NCI-H345 (cell line): ENCODE measurements around the gene BBC3.

Experiments used
- DNase-seq: peaks from one replicate; lab custom pipeline; 2025; lab: John Stamatoyannopoulos, UW

The BBC3 gene

DNA sequence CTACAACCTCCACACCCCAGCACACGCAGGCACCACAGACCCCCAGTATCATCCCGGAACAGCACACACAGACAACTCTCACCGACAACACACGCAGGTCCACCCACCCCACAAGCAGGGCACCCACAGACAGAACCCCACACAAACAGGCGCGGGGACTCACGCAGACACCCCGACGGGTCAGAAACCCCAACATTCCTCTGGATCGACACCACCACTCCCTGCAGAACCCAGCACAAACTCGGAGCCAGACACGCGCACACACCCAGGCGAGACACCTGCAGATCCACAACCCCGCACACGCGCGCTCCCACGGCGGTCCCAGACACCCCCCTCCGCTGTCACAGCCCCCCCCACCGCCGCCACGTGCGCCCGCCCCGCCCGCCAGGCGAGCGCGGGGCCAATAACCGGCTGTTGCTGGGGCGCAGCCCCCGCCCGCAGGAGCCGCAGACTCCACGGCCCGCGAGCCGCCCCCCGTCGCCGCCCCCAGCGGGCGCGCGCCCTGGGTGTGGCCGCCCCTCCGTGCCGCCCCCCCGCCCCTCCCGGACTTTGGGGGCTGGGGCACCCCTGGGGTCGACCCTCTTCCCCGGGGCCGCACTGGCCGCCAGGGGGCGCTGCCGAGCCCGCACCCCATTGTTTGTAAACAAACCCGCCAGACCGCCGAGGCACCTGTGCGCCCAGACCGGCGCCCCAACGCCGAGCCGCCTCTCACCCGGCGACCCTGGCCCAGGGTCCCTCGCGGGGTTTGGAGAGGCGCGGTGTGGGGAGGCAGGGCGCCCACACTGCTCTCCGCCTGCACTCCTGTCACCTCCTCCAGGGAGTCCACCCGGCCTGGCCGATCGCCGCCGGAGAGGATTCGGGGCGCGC lies 712 bp downstream of the BBC3 start:
- no peak for DNase-seq

DNA sequence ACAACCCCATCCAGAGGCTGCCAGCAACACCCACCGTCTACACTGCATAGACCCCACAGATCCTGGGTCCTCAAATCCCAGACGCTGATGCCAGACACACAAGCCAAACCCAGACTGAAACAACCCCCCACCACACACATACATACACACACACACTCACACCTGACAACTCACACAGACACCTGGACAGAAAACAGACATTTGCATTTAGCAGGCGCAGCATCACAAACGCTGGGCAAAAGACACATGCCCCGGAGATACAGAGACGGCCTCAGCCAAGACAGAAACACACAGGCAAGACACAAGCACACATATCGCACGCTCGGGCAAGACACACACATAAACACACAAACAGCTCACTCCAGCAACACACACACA lies 1.3 kb downstream of the BBC3 start:
- no peak for DNase-seq

DNA sequence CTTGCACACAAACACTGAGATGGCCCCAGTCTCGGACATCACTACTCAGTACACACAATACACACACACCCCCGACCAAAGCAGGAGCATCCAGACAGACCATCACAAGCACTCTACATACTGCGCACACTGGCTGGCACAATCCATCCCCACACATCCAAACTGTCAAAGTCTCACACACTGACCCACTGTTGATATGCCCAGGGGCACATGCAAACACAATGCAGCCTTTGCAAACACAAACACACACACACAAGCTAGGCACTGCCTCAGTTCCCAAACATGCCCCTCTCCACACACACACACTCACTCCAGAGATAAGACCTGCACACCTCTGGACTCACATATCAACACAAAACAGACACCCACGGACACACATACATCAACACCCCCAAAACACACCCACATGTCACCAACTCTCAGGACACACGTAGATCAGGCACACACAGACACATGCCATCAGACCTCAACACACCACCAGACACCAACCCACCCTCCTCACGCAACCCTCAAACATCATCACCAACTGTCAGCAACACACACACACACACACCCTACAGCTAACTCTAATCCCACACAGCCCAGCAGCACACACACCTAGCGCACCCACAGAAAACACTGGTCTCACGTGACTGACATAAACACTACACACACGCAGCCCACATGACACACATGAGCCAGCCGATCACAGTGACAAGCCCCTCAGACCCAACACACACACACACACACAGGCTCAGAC lies 1.9 kb downstream of the BBC3 start:
- no peak for DNase-seq

- DNase-seq: peak; percentile 18
Measured at GRCh38 chr19:47228168-47228936, 2.6 kb downstream of the BBC3 start.

DNA sequence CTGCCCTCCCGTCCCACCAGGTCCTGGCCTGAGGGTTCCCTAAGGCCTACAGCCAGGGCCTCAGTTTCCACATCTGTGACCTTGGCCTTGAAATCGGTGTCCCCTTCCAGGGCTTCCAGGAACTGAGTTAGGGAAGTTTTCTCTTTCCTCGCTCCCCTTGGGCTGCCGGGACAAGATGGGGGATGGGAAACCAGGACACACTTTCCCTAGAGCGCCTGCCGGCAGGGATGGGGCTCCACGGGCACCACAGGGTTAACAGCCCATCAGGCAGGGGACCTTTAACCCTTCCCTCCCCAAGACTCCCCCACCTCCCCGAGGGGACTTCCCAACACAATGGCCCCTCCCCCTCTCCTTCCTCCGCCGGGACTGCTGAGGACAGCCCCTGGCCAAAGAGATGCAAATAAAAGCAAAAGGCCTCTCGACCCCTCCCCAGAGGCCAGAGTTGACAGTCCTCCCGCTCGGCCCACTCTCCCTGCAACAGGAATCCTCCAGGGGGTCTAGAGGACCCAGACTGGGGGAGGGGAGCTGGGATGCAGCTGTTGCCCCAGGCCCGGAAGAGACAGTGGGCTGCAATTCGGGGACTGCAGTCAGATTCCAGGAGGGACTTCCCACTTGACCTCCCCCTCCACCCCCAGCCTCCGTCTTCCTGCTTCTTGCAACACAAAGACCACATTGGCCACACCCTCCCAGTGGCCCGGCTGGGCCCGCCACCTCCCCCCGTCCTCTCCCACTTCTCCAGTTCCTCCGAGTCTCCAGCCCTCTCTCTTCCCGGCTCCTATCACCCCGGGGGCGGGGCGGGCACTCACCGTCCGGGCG lies 3.4 kb downstream of the BBC3 start:
- DNase-seq: peak; percentile 27

- DNase-seq: peak; percentile 25
Measured at GRCh38 chr19:47226426-47227351, 4.3 kb downstream of the BBC3 start.

- peak; percentile 84 for DNase-seq
Measured at GRCh38 chr19:47225746-47226425, 5.1 kb downstream of the BBC3 start.

DNA sequence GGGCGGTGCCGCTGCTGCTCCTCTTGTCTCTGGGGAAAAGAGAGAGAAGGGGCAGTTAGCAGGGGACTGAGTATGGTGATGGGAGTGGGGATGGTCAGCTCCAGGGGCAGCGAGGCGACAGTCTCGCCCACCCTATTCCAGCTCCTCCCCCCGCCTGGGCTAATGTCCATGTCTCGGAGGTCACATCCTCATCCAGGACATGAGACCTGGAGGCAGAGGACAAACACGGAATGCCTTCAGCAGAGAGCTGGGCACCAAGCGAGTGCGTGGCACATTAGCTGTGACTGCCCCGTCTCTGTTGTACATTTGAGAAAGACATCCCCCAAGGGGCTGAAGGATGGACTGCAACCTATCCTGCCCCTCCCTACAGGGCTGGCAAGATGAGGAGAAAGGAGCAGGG lies 9.1 kb downstream of the BBC3 start:
- no peak for DNase-seq

GRCh38 chr19:47221080-47221841 lies 9.7 kb downstream of the BBC3 start:
- DNase-seq: no peak

DNA sequence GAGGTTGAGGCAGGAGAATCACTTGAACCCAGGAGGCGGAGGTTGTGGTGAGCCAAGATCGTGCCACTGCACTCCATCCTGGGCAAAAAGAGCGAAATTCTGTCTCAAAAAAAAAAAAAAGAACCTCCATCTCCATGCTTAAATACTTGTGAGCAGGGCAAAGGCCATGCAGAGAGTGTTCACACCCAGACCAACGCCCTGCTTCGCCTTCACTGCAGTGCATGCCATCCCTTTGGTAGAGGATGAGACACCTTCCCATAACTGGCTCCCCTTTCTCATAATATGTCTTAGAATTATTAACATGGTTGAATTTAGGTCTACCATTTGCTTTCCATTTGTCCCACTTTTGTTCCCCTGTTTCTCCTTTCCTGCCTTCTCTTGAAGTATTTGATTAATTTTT lies 15.4 kb downstream of the BBC3 start:
- DNase-seq: no peak

- peak; percentile 39 for DNase-seq
Measured at GRCh38 chr19:47210689-47211316, 20.2 kb downstream of the BBC3 start.

GRCh38 chr19:47210180-47210490 lies 20.9 kb downstream of the BBC3 start:
- DNase-seq: no peak

- DNase-seq: no peak
Measured at GRCh38 chr19:47209319-47210179, 21.4 kb downstream of the BBC3 start.

GRCh38 chr19:47203254-47203653 lies 27.7 kb downstream of the BBC3 start:
- no peak for DNase-seq

DNA sequence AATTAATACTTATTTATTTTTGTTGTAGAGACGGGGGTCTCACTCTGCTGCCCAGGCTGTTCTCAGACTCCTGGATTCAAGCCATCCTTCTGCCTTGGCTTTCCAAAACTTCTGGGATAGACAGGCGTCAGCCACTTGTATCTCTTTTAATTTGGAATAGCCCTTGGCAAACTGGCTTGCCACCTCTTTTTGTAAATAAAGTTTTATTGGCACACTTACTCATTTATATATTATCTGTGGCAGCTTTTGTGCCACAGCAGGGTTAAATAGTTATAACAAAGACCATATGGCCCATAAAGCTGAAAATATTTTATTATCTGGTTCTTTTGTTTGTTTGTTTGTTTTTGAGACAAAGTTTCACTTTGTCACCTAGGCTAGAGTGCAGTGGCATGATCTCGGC lies 30.5 kb downstream of the BBC3 start:
- DNase-seq: no peak

- DNase-seq: no peak
Measured at GRCh38 chr19:47197141-47197540, 33.9 kb downstream of the BBC3 start.

DNA sequence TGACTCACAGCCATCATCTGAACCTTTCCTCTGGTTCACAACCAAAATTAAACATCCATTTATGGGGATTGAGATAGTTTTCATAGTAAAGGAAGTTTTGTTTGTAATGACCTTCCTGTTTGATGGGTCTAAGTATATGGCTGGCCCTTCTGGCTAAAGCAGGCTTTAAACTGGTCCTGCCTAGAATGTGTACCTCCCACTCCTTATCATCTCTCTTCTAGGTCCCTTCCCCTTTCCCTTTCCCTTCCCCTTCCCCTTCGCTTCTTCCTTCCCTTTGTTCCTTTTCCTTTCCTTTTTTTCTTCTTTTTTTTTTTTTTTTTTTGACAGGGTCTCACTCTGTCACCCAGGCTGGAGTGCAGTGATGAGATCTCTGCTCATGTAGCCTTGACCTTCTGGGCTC lies 35.6 kb downstream of the BBC3 start:
- no peak for DNase-seq

GRCh38 chr19:47190167-47190727 lies 40.8 kb downstream of the BBC3 start:
- no peak for DNase-seq
